HG02759 (cell line): ENCODE data around the gene RFNG.
A peak's percentile ranks its signal among the peaks of the same experiment; 100 is the strongest.

Source experiments
- ATAC-seq: cut with Tn5 transposase; IDR thresholded peaks from one replicate; pipeline ENCODE4 v1.9.1; 2021; ENCODE audit warnings: mild to moderate bottlenecking, moderate library complexity; ENCODE audit not compliant: unreplicated experiment

RFNG gene

GRCh38 chr17:82059272-82060000 is 7.8 kb upstream of the RFNG start:
- no peak for ATAC-seq

GRCh38 chr17:82058855-82059249 is 7.2 kb upstream of the RFNG start:
- ATAC-seq, result no peak

GRCh38 chr17:82058230-82058854 is 6.7 kb upstream of the RFNG start:
- no peak for ATAC-seq

GRCh38 chr17:82056729-82057621 is 5.4 kb upstream of the RFNG start:
- no peak for ATAC-seq

GRCh38 chr17:82055965-82056728 is 4.5 kb upstream of the RFNG start:
- no peak for ATAC-seq

GRCh38 chr17:82055023-82055964 is 3.7 kb upstream of the RFNG start:
- ATAC-seq, result no peak

- no peak for ATAC-seq
Observed at GRCh38 chr17:82054351-82055022, 2.9 kb upstream of the RFNG start.

- ATAC-seq, result no peak
Observed at GRCh38 chr17:82053556-82054263, 2.1 kb upstream of the RFNG start.

- ATAC-seq, result no peak
Observed at GRCh38 chr17:82053130-82053529, 1.5 kb upstream of the RFNG start.

GRCh38 chr17:82052638-82053059 is 1.0 kb upstream of the RFNG start:
- ATAC-seq, result no peak

- peak; percentile 14 for ATAC-seq
Observed at GRCh38 chr17:82050761-82051641, 610 bp downstream of the RFNG start.

- no peak for ATAC-seq
Observed at GRCh38 chr17:82050152-82050760, 1.4 kb downstream of the RFNG start.

GRCh38 chr17:82049521-82049971 is 2.1 kb downstream of the RFNG start:
- ATAC-seq, result no peak

- no peak for ATAC-seq
Observed at GRCh38 chr17:82049106-82049505, 2.5 kb downstream of the RFNG start.

GRCh38 chr17:82048571-82048971 is 3.0 kb downstream of the RFNG start:
- no peak for ATAC-seq

- ATAC-seq, result no peak
Observed at GRCh38 chr17:82047914-82048570, 3.6 kb downstream of the RFNG start.

GRCh38 chr17:82047379-82047778 is 4.2 kb downstream of the RFNG start:
- no peak for ATAC-seq
